ENCODE data around the gene TPRG1. TPM values are rescaled to one million over a fixed set of nuclear protein-coding genes. Genes with fewer than 3 reads are reported as not detected.

Gene TPRG1
- total RNA-seq, 1 experiment from 2014 or later: 1.0 TPM

- ChIA-PET CTCF (no interaction called here), POLR2A (ENCODE audit: low non-redundant PET) (no interaction called here)
- H3K27me3 ChIP-seq (replicated peaks; ENCODE audit: insufficient read depth, low read depth, low read length, poor library complexity): no peaks in the 10 kb centered on the region
- no TSS peak for BruUV-seq (replicated peaks)
- H3K27ac ChIP-seq (ENCODE audit: low read depth, low read length, poor library complexity, severe bottlenecking): no peak overlapping the region
- TF ChIP-seq CTCF (conservative IDR thresholded peaks at IDR 0.05; ENCODE audit: low read depth, low read length) (no peak), EZH2 (IDR thresholded peaks at IDR 0.05; ENCODE audit: borderline replicate concordance, low read depth, low read length, poor library complexity, severe bottlenecking) (no peak)
- no peaks in the 10 kb centered on the region for H3K9me3 ChIP-seq (ENCODE audit: low read depth, low read length, poor library complexity, severe bottlenecking)
- H3K36me3 ChIP-seq (ENCODE audit: insufficient read depth, low read length, poor library complexity, severe bottlenecking): no peaks in the 10 kb centered on the region
- no peaks in the 10 kb centered on the region for H3K4me1 ChIP-seq (ENCODE audit: insufficient read depth, low read length, poor library complexity, severe bottlenecking)
- intact Hi-C loops (cut with micrococcal nuclease; ENCODE audit: unreplicated experiment): no loop called here
- no peak overlapping the region for H3K4me3 ChIP-seq (ENCODE audit: low read depth, low read length, poor library complexity, severe bottlenecking)
- no peak for DNase-seq (ENCODE audit: low spot score)
Observed at GRCh38 chr3:189260556-189261493, 89.1 kb downstream of the TPRG1 start.

GRCh38 chr3:189262746-189263145 is 91.0 kb downstream of the TPRG1 start:
- TF ChIP-seq EZH2 (IDR thresholded peaks at IDR 0.05; ENCODE audit: borderline replicate concordance, low read depth, low read length, poor library complexity, severe bottlenecking) (no peak), CTCF (conservative IDR thresholded peaks at IDR 0.05; ENCODE audit: low read depth, low read length) (no peak)
- intact Hi-C loops (cut with micrococcal nuclease; ENCODE audit: unreplicated experiment): no loop called here
- no peaks in the 10 kb centered on the region for H3K9me3 ChIP-seq (ENCODE audit: low read depth, low read length, poor library complexity, severe bottlenecking)
- H3K4me1 ChIP-seq (ENCODE audit: insufficient read depth, low read length, poor library complexity, severe bottlenecking): no peaks in the 10 kb centered on the region
- ChIA-PET CTCF (no interaction called here), POLR2A (ENCODE audit: low non-redundant PET) (interaction anchor here (0.5 kb wide), 1 partner anchor 1855 kb away, joined by 4 read pairs; no protein-coding TSS in a partner anchor)
- no peak for DNase-seq (ENCODE audit: low spot score)
- H3K36me3 ChIP-seq (ENCODE audit: insufficient read depth, low read length, poor library complexity, severe bottlenecking): no peaks in the 10 kb centered on the region
- H3K27ac ChIP-seq (ENCODE audit: low read depth, low read length, poor library complexity, severe bottlenecking): no peak overlapping the region
- H3K4me3 ChIP-seq (ENCODE audit: low read depth, low read length, poor library complexity, severe bottlenecking): no peak overlapping the region
- no TSS peak for BruUV-seq (replicated peaks)
- H3K27me3 ChIP-seq (replicated peaks; ENCODE audit: insufficient read depth, low read depth, low read length, poor library complexity): no peaks in the 10 kb centered on the region

DNA sequence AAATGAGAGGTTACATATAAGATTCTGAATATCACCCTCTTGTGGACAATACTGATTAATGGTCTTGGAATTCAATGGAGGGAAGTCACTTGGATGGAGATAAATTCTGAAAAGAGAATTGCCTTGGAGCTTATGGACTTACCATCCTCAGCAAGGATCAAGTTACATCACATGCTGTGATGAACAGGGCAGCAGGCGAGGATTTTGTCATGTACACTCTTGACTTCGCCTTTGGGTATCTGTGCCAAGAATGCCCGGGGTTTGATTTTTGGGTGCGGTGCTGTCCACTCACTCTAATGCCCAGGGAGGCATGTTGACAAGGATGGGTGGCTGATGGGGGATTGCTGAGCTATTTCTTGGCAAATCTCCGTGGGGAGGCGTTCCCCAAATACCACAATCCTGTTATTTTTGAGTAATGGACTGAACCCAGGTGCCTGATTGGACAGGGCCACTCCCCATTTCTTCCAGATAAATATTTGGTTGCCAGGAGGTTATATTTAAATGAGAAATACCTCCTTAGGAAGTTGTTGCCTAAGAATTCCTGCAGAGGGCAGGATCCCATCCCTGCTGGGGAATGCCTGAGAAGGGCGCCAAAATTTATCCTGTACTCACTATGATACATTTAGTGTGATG is 96.3 kb downstream of the TPRG1 start:
- ChIA-PET POLR2A (ENCODE audit: low non-redundant PET) (interaction anchor here (0.6 kb wide), 1 partner anchor 442 kb away, joined by 3 read pairs; no protein-coding TSS in a partner anchor), CTCF (interaction anchor here (1.3 kb wide), 1 partner anchor 680 kb away, joined by 4 read pairs; no protein-coding TSS in a partner anchor)
- Histone ChIP-seq H3K27ac (ENCODE audit: low read depth, low read length, poor library complexity, severe bottlenecking) (no peak overlapping the region), H3K27me3 (replicated peaks; ENCODE audit: insufficient read depth, low read depth, low read length, poor library complexity) (no peaks in the 10 kb centered on the region), H3K36me3 (ENCODE audit: insufficient read depth, low read length, poor library complexity, severe bottlenecking) (no peaks in the 10 kb centered on the region), H3K9me3 (ENCODE audit: low read depth, low read length, poor library complexity, severe bottlenecking) (no peaks in the 10 kb centered on the region), H3K4me3 (ENCODE audit: low read depth, low read length, poor library complexity, severe bottlenecking) (no peak overlapping the region), H3K4me1 (ENCODE audit: insufficient read depth, low read length, poor library complexity, severe bottlenecking) (peaks cover 43% of the 10 kb centered on the region)
- intact Hi-C loops (cut with micrococcal nuclease; ENCODE audit: unreplicated experiment): no loop called here
- no peak for TF ChIP-seq EZH2 (IDR thresholded peaks at IDR 0.05; ENCODE audit: borderline replicate concordance, low read depth, low read length, poor library complexity, severe bottlenecking)
- peak; percentile 57 for TF ChIP-seq CTCF (conservative IDR thresholded peaks at IDR 0.05; ENCODE audit: low read depth, low read length)
- no TSS peak for BruUV-seq (replicated peaks)
- DNase-seq (ENCODE audit: low spot score): peak; percentile 71

All from A673 (cell line).